Breast epithelium (tissue), 4 donors: ENCODE measurements around the gene LPP. TPM values are rescaled to one million over a fixed set of nuclear protein-coding genes. Genes with fewer than 3 reads are reported as not detected.

ENCODE experiments used
- DNase-seq, 2 donors: peaks; one replicate each; pipeline ENCODE4 v3.0.0-alpha.2; 2019; ENCODE audit warnings: low spot score in 2 of 2
- H3K27ac ChIP-seq, 2 donors: fragments of 200-600 bp; sonication (generic) in 1 of 2; one replicate each; pipeline ENCODE4 v1.5.1; 2016 to 2019; ENCODE audit warnings: mild to moderate bottlenecking in 1 of 2
- H3K27me3 ChIP-seq, 2 donors: fragments of 200-600 bp; sonication (generic) in 1 of 2; one replicate each; pipeline versions ENCODE4 v1.5.1 to v1.6.0; 2017 to 2019; ENCODE audit warnings: control low read depth in 1 of 2, mild to moderate bottlenecking in 1 of 2
- H3K36me3 ChIP-seq: fragments of 200-600 bp; one replicate; pipeline ENCODE4 v1.5.1; 2019
- H3K4me1 ChIP-seq, 2 donors: fragments of 200-600 bp; sonication (generic); one replicate each; pipeline ENCODE4 v1.5.1; 2016 to 2019; ENCODE audit warnings: control low read depth in 1 of 2
- H3K4me3 ChIP-seq, 3 donors: fragments of 200-600 bp; sonication (generic); 1 replicate in 2 of 3; 2 replicates in 1 of 3; pipeline ENCODE4 v1.5.1; 2016 to 2019; ENCODE audit warnings: mild to moderate bottlenecking in 3 of 3, moderate library complexity in 2 of 3
- H3K9me3 ChIP-seq, 2 donors: fragments of 200-600 bp; sonication (generic) in 1 of 2; one replicate each; pipeline ENCODE4 v1.5.1; 2016 to 2019; ENCODE audit warnings: control low read depth in 1 of 2
- POLR2A ChIP-seq: fragments of 450-650 bp; IDR thresholded peaks from one replicate; pipeline ENCODE4 v1.6.1; 2016; ENCODE audit warnings: antibody characterized with exemption, mild to moderate bottlenecking, moderate library complexity
- POLR2AphosphoS5 ChIP-seq, 3 donors: sonication (generic); formaldehyde crosslinking; IDR thresholded peaks; one replicate each; pipeline ENCODE4 v1.6.1; 2017; ENCODE audit warnings: antibody characterized with exemption in 3 of 3
- intact Hi-C: fragments of 100-400 bp; cut with DNase I; formaldehyde crosslinking; loops from one replicate; pipeline ENCODE4 v1.15.1; 2023; ENCODE audit warnings: low total_unique reads
- total RNA-seq, 3 donors: library from RNA; depleted of rRNA; stranded (reverse); fragments of >200 nt; gene quantifications; one replicate each; pipeline ENCODE4 v1.1.0, GENCODE V29; 2016
- TF ChIP-seq, protein P1 (sequence below), 3 donors: fragments of 450-650 bp; IDR thresholded peaks; one replicate each; pipeline ENCODE4 v1.5.1; 2016 to 2017; ENCODE audit warnings: antibody characterized with exemption in 3 of 3, mild to moderate bottlenecking in 3 of 3, moderate library complexity in 3 of 3

Gene LPP
- total RNA-seq, 3 donors from 2014 or later, result 135 to 183 (median 147) TPM

DNA sequence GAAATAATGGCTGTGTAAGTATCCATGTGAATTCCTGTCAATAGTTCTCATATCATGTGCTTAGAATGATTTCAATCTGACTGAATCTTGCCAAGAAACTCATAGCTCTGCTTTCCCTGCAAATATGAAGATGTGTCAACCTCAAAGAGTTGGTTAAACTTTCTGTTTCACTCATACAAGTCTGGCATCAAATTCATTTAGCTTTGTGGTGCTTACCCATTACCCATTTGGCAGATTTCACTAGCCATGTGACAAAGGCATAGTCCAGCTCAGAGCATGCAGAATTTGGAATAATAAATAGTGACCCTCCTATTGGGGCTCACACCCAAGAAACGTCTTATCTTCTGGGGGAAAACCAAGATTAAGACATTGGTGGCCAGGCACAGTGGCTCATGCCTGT is 761.2 kb downstream of the LPP start:
- intact Hi-C loops, result no loop called here
- H3K9me3 ChIP-seq, result no peaks in the 10 kb centered on the region
- H3K27me3 ChIP-seq, result no peaks in the 10 kb centered on the region
- H3K4me3 ChIP-seq, result no peak overlapping the region
- no peaks in the 10 kb centered on the region for H3K36me3 ChIP-seq
- DNase-seq, result no peak
- TF ChIP-seq POLR2AphosphoS5 (IDR thresholded peaks at IDR 0.05) (no peak), POLR2A (no peak)
- TF ChIP-seq, protein P1, sequence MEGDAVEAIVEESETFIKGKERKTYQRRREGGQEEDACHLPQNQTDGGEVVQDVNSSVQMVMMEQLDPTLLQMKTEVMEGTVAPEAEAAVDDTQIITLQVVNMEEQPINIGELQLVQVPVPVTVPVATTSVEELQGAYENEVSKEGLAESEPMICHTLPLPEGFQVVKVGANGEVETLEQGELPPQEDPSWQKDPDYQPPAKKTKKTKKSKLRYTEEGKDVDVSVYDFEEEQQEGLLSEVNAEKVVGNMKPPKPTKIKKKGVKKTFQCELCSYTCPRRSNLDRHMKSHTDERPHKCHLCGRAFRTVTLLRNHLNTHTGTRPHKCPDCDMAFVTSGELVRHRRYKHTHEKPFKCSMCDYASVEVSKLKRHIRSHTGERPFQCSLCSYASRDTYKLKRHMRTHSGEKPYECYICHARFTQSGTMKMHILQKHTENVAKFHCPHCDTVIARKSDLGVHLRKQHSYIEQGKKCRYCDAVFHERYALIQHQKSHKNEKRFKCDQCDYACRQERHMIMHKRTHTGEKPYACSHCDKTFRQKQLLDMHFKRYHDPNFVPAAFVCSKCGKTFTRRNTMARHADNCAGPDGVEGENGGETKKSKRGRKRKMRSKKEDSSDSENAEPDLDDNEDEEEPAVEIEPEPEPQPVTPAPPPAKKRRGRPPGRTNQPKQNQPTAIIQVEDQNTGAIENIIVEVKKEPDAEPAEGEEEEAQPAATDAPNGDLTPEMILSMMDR (IDR thresholded peaks at IDR 0.05), result no peak
- H3K27ac ChIP-seq, result no peak overlapping the region
- H3K4me1 ChIP-seq, result no peaks in the 10 kb centered on the region

DNA sequence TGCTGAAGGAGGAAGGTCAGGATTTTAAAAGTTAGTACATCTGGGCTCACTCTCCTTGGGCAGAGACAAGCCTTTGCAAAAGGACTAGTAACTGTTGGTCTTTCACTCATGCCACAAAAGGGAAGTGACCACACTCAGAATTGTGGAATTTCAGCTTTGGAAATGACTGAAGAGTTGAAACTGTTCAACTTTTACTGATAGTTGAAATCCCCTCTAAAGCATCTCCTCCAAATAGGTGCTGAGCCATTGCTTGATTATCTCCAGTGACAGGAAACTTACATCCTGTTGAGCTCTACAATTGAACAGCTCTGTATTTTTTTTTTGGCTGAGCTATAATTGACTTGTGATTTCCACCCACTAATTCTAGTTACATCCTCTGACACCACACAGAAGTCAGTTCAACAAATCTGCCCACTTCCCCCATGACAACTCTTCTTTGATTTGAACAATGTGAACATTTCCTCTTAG is 763.0 kb downstream of the LPP start:
- no peaks in the 10 kb centered on the region for H3K9me3 ChIP-seq
- H3K36me3 ChIP-seq, result no peaks in the 10 kb centered on the region
- TF ChIP-seq POLR2A (no peak), POLR2AphosphoS5 (IDR thresholded peaks at IDR 0.05) (no peak)
- TF ChIP-seq, protein P1 (IDR thresholded peaks at IDR 0.05), result no peak
- no peak for DNase-seq
- no peak overlapping the region for H3K27ac ChIP-seq
- intact Hi-C loops, result no loop called here
- H3K27me3 ChIP-seq, result no peaks in the 10 kb centered on the region
- H3K4me3 ChIP-seq, result no peak overlapping the region
- H3K4me1 ChIP-seq, result no peaks in the 10 kb centered on the region

DNA sequence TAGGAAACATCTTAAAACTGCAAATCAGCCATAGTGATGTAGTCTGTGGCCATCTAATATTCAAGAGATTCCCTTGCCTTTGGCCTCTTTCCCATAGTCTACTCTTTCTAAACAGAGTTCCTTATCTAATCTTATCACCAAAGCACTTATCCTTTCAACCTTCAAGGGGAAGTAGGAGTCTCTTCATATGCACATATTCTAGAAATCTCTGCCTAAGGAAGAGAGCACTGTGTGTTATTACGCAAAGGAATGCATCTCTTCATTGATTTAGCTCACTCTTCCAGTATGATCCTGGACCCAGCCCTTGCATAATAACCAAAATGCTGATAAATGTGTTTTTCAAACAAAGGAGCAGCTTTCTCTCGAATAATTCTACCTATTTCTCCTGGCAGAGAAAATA is 764.1 kb downstream of the LPP start:
- TF ChIP-seq POLR2A (no peak), POLR2AphosphoS5 (IDR thresholded peaks at IDR 0.05) (no peak)
- TF ChIP-seq, protein P1 (IDR thresholded peaks at IDR 0.05), result no peak
- Histone ChIP-seq H3K9me3 (no peaks in the 10 kb centered on the region), H3K27me3 (no peaks in the 10 kb centered on the region), H3K4me3 (no peak overlapping the region), H3K27ac (no peak overlapping the region), H3K4me1 (no peaks in the 10 kb centered on the region), H3K36me3 (no peaks in the 10 kb centered on the region)
- intact Hi-C loops, result no loop called here
- DNase-seq, result no peak

DNA sequence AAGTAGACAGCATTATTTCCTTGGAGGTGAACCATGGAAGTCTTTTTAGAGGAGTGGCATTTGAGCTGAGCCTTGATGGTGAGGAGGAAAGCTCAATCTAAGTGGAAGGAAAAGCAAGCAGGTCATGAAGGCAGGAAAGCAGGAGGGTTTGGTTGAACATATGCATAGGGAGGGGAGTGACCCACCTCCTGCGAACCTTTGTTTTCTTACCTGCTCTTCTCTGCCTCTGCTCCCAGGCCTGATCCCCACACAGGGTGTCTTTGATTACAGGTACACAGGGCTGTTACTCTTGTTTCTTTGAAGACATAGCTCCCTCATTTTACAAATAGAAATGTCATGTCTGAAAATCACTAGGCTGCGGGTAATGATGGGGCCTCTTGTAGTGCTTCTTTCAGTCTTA is 769.7 kb downstream of the LPP start:
- TF ChIP-seq, protein P1 (IDR thresholded peaks at IDR 0.05), result no peak
- no peak for TF ChIP-seq POLR2AphosphoS5 (IDR thresholded peaks at IDR 0.05)
- TF ChIP-seq POLR2A, result no peak
- intact Hi-C loops, result no loop called here

DNA sequence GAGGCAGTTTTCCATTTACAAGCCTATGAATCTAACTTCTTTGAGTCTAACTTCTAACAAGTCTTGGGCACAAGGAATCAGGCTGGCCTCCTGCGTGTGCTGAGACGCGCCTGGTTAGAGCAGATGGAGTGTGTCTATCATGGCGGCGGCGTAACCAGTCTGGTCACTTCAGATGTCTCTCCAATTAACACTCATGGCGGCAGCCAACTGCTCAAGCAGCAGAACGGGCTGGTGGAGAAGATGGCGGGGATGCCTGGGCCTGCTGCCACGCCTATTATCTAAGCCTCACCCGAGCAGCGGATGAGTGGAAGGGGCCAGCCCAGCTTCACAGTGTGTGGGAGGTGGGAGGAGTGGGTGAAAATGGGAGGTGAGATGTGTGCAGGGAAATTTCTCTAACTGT is 771.4 kb downstream of the LPP start:
- no peak for DNase-seq
- Histone ChIP-seq H3K27ac (no peak overlapping the region), H3K9me3 (no peaks in the 10 kb centered on the region), H3K27me3 (no peaks in the 10 kb centered on the region), H3K36me3 (no peaks in the 10 kb centered on the region), H3K4me3 (no peak overlapping the region), H3K4me1 (no peaks in the 10 kb centered on the region)
- TF ChIP-seq POLR2A, result no peak
- intact Hi-C loops, result no loop called here

More for the DNA sequence above, 769.7 kb downstream of the LPP start:
- Histone ChIP-seq H3K27ac (no peak overlapping the region), H3K4me3 (no peak overlapping the region), H3K9me3 (no peaks in the 10 kb centered on the region), H3K27me3 (no peaks in the 10 kb centered on the region), H3K4me1 (no peaks in the 10 kb centered on the region), H3K36me3 (no peaks in the 10 kb centered on the region)
- no peak for DNase-seq

DNA sequence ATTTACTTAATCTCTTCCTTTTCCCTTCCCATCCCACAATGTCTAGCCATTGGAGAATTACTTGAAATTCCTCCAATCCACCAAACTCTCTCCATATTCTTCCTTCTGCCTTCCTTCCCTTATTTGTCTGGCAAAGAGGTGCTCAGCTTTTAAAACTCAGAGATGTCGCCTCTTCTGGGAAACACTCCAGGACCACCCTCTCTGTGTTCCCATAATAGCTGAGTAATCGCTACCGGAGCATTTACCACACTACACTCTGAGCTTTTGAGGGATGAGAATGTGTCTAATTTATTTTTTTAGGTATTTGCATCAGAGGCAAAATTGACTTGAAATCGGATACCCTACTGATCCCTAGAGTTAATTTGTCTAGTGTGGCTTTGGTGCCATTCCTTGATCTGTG is 772.2 kb downstream of the LPP start:
- H3K27ac ChIP-seq, result no peak overlapping the region
- H3K4me1 ChIP-seq, result no peaks in the 10 kb centered on the region
- intact Hi-C loops, result no loop called here
- no peak for DNase-seq
- H3K36me3 ChIP-seq, result no peaks in the 10 kb centered on the region
- H3K27me3 ChIP-seq, result no peaks in the 10 kb centered on the region
- H3K4me3 ChIP-seq, result no peak overlapping the region
- no peak for TF ChIP-seq POLR2AphosphoS5 (IDR thresholded peaks at IDR 0.05)
- no peaks in the 10 kb centered on the region for H3K9me3 ChIP-seq
